ENCODE measurements around the gene L3MBTL4. TPM values are rescaled to one million over a fixed set of nuclear protein-coding genes. Genes with fewer than 3 reads are reported as not detected.

L3MBTL4 gene
- total RNA-seq, 4 donors from 2014 or later, result 11.3 to 16.3 (median 11.8) TPM

GRCh38 chr18:5914951-5915350 lies 499.8 kb downstream of the L3MBTL4 start:
- no peak overlapping the region for H3K4me3 ChIP-seq (ENCODE audit: low read depth, poor library complexity, severe bottlenecking)
- TF ChIP-seq POLR2A (IDR thresholded peaks at IDR 0.05), result no peak
- no peak for TF ChIP-seq CTCF (IDR thresholded peaks at IDR 0.05)
- DNase-seq (ENCODE audit: low spot score in 2 of 2), result no peak
- WGBS, 2 donors, result 79 to 83% methylated on average over 5 of the region's 5 CpGs
- intact Hi-C loops (cut with DNase I; ENCODE audit: low total_unique reads), result no loop called here

GRCh38 chr18:5914016-5914415 lies 500.7 kb downstream of the L3MBTL4 start:
- H3K4me3 ChIP-seq (ENCODE audit: low read depth, poor library complexity, severe bottlenecking), result no peak overlapping the region
- intact Hi-C loops (cut with DNase I; ENCODE audit: low total_unique reads), result no loop called here
- no peak for DNase-seq (ENCODE audit: low spot score in 2 of 2)
- no peak for TF ChIP-seq POLR2A (IDR thresholded peaks at IDR 0.05)
- no peak for TF ChIP-seq CTCF (IDR thresholded peaks at IDR 0.05)
- WGBS, 2 donors, result 68 to 80% methylated on average over 1 of the region's 1 CpG

- H3K4me3 ChIP-seq (ENCODE audit: low read depth, poor library complexity, severe bottlenecking), result no peak overlapping the region
- no peak for DNase-seq (ENCODE audit: low spot score in 2 of 2)
- 54 to 61% methylated on average over 7 of the region's 7 CpGs for WGBS, 2 donors
- TF ChIP-seq CTCF (IDR thresholded peaks at IDR 0.05), result no peak
- TF ChIP-seq POLR2A (IDR thresholded peaks at IDR 0.05), result no peak
- intact Hi-C loops (cut with DNase I; ENCODE audit: low total_unique reads), result no loop called here
These were observed 502.1 kb downstream of the L3MBTL4 start for GRCh38 chr18:5912566-5912965.

- WGBS, 2 donors, result 58 to 62% methylated on average over 2 of the region's 2 CpGs
- intact Hi-C loops (cut with DNase I; ENCODE audit: low total_unique reads), result no loop called here
- H3K4me3 ChIP-seq (ENCODE audit: low read depth, poor library complexity, severe bottlenecking), result no peak overlapping the region
- no peak for DNase-seq (ENCODE audit: low spot score in 2 of 2)
- TF ChIP-seq CTCF (IDR thresholded peaks at IDR 0.05) (no peak), POLR2A (IDR thresholded peaks at IDR 0.05) (no peak)
These were observed 505.6 kb downstream of the L3MBTL4 start for GRCh38 chr18:5909125-5909524.

Small RNA genes lying within 50 kb of the gene (microRNA-seq; reads per million reads assigned to microRNA genes)
- gene MIR4317 (ENCODE audit: borderline number of aligned reads in 1 of 2, borderline replicate concordance in 2 of 2), result 0 reads per million in 2 donors
